HUDEP-2 (cell line): ENCODE measurements around the gene ENG.

Experiments used
- DNase-seq, 76 experiments: peaks; one replicate each; lab custom pipeline; 2025; ENCODE audit not compliant: unreplicated experiment in 76 of 76; lab: John Stamatoyannopoulos, UW

The ENG gene

DNA sequence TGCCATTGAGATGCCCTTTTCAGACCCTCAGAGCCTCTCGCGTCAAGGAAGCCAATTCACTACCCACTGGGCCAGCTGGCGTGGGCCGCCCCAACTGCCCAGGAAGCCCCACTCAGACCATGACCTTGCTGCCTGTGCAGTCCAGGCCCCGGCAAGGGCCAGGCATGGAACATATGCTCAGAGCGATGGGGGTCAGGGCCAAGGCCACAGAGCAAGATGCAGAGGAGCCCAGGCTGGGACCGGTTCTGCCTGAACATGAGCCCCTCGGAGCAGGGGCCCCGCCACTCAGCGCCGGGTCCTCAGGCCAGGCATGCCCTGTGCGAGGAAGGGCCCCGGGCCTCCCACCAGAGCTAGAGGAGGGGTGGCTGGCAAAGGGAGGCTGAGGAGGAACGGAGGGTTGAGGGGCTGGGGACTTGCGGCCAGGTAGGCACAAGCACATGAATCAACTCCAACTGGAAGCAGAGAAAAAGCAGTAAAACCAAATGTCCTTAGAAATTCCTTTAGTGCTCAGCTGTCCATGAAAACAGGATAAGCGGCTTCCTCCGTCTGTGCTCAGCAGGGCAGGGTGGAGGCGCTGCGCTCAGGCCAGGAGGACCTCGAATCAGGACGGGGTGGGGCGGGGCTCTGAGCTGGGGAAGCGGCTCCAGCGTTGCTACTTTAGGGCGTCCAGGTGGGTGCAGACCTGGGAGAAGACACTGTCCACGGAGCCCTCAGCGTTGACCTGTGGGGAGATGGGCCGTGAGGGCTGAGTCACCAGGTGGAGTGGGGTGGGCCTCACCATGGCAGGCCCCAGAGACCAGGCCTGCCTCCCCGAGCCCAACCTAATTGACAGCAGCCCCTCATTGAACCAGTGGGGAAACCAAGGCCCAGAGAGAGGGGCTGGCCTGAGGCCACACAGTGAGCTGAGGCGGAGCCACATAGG, 13.2 kb upstream of the ENG start:
- DNase-seq = peak in 1 of 76 experiments; percentile 14

- no peak for DNase-seq
Measured at GRCh38 chr9:127866535-127866934, 12.1 kb upstream of the ENG start.

- DNase-seq = no peak
Measured at GRCh38 chr9:127865645-127866464, 11.4 kb upstream of the ENG start.

GRCh38 chr9:127863191-127863621, 8.7 kb upstream of the ENG start:
- no peak for DNase-seq

DNA sequence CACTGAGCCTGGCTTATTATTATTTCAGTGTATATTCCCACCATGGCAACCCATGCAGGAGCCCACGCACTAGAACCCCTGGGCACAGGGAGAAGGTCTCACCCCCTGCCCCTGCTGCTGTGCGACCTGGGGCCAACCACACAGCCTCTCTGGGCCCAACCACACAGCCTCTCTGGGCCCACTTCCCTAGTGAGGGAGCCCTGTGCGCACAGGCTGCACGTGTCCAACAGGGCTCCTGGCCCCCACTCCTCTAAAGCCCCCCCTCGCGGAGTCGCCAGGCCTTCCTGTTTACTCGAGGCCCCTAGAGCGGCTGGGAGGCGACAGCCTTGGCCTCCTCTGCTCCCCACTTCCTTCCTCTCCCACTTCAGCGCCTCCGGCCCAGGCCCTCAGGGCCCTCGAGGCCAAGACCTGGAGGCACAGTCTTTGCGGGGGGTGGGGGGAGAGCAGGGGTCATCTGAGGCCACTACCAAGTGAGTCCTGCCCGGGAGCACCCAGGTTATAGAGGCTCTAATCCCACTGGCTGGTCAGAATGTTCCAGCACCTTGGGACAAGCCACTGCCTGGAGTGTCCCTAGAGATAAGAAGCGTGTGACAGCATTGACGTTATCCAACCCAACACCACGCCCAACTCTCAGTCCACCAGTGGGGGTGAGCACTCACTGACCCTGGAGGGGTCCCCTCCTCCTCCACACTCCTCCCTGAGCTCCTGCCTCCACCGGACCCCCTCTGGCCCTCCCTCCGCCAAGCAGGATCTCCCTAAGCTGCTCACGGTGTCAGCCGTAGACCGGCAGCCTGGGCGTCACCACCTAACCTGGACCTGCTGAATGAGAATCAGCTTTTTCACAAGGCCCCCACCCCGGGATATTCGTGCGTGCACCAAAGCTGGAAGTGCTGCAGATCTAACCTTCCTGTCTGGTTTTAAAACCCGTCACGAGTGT, 7.9 kb upstream of the ENG start:
- peak in 66 of 76 experiments; percentile 8 to 79 (median 48) for DNase-seq

DNA sequence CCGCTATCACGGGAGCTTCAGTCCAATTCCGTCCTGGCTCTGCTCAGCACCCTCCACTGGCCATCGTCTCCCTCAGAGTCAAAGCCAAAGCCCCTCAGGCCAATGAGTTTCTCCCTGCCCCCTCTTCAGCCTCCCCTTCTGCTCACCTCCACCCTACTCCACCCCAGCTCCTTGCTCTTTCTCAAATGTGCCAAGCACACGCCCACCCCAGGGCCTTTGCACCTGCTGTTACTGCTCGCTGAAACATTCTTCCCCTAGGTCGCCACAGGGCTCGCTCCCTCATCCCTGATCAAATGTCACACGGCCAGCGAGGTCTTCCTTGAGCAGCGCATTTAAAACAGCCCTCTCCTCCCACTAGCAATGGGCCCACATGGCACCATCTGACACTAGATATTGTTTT, 6.3 kb upstream of the ENG start:
- no peak for DNase-seq

- DNase-seq = no peak
Measured at GRCh38 chr9:127860260-127860659, 5.8 kb upstream of the ENG start.

GRCh38 chr9:127858041-127858512, 3.6 kb upstream of the ENG start:
- DNase-seq = peak in 58 of 76 experiments; percentile 3 to 75 (median 50)

- DNase-seq = peak in 1 of 76 experiments; percentile 42
Measured at GRCh38 chr9:127857278-127857677, 2.8 kb upstream of the ENG start.

- DNase-seq = peak in 70 of 76 experiments; percentile 15 to 85 (median 66)
Measured at GRCh38 chr9:127856729-127857116, 2.3 kb upstream of the ENG start.

DNA sequence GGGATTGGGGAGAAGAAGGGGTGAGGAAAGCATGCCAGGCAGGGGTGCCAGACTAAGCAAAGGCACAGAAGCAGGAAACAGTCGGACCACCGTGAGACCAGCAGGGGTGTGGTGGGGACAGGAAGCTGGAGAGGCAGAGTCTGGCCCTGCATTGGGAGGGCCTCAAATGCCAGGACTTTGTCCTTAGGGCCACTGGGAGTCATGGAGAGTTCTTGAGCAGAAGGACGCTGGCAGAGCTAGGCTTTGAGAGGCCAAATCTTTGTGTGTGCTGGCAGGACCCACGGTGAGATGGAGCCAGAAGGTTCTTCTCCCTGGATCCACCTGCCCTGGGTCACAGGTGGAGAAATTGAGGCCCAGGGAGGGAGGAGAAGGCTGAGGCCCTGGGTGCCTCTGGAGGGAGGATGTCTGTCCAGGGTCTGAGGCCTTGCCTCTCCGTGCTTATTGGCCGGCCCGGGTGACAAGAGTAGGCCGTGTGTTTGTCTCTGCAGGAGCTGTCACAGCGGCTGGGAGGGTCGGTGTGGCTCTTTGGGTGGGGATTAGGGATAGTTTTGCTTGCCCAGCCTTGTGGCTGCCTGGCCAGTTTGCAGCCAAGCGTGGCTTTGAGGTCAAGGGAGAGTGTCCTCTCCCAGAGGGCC, 1.8 kb upstream of the ENG start:
- DNase-seq = peak in 59 of 76 experiments; percentile 6 to 81 (median 57)

DNA sequence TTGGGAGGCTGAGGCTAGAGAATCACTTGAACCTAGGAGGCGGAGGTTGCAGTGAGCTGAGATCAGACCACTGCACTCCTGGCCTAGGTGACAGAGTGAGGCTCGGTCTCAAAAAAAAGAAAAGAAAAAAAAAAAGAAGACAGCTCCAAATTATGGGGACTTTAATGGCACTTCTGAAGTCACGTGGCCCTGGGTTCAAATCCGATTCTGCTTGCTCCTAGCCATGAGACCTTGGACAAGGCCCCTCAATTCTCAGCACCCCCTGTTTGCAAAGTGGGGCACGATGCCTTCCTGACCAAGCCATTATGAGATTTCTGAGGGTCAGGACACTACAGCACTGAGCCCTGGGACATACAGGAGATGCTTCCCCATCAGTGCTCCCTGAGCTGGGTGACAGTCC, 1.1 kb upstream of the ENG start:
- DNase-seq = no peak

DNA sequence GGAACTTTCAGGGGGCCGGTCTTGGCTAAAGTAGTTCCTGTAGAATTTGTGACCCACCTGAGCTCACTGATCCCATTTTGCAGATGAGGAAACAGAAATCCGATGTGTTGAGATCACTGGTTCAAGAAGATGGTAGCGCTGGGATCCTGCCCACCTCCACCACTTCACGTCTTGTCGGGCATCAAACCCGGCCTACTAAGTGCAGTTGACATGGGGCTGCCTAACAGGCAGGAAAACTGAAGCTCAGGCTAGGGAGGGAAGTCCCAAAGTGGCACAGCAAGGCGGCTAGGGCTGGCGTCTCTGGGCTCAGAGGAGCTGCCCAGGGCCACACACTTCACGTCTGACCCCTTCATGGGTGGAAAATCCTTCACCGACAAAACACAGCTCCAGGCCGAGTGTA, 502 bp upstream of the ENG start:
- DNase-seq = peak in 1 of 76 experiments; percentile 46

DNA sequence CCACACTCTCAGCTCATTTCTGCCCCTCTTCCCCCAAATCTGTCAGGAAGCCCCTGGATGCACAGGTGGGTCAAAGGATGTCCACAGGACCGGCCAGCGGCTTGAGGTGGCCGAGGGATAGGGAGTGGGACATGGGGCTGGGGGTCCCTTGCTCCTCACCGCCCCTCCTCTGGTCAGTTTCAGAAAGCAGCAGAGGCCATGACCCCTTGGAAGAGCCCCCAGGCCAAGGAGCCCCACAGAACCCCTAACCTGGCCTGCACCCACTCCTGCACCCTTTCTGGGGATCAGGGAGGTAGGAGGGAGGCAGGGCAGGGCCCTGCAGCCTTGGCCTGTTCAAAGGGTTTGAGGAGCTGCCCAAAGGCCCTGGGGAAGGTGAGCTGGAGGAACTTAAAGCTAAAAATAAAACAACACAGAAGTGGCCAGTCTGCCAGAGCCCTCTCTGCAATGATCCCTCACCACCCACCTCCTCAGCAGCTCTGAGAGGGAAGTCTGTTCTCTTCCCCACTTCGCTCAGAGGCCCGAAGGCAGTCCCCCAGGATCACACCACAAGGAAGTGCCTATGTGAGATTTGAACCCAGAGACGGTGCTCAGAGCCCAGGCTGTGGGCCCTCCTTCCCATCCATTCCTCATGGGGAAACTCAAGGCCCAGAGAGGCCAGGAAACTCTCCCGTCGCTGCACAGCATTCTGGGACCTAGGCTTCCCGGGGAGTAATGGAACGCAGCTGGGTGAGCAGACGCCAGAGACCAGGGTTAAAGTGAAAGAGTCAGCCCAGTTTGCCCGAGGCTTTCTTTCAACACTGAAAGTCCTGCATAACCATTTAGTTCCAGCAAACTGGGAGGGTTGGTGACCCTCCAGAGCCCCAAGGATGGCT, 910 bp downstream of the ENG start:
- peak in 4 of 76 experiments; percentile 18 to 53 (median 24) for DNase-seq

- DNase-seq = no peak
Measured at GRCh38 chr9:127852829-127853228, 1.6 kb downstream of the ENG start.

- DNase-seq = no peak
Measured at GRCh38 chr9:127850286-127850830, 4.1 kb downstream of the ENG start.

DNA sequence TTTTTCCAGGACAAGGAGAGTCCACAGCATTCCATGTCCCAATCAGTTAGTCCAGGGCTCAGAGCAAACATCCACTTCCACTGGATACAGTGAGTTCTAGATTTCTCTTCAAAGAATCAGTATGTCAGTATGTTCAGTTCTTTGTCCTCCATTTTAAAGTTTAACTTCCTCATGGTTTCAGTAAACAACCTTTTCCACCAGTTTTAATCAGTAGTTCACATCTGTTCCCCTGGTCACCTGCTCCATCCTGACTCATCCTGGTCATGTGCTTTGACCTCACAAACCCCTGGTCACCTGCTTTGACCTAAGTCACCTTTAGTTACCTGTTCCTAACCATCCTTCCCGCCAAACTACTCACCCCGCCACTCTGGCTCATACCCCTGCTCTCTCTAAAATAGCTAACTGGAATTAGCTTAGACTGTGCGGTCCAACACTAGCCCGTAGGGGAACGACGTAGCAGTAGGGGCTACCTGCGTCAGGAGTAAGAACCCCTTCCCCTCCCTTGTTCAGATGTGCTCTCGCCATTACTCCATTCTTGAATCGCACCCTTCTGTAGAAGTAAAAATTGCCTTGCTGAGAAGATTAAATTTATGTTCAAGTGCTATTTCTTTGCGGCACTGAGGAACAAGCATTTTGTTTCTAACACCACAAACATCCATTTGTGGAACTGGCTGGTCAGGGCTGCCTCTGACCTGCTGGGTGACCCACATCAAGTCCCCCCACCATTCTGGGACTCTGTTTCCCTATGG, 5.5 kb downstream of the ENG start:
- DNase-seq = no peak
